Spleen (tissue), 7 donors: ENCODE data around the gene RBBP8NL.

Source experiments
- CTCF ChIP-seq, 11 experiments: fragments of 200-600 bp in 7 of 11; fragments of 450-650 bp in 4 of 11; sonication (generic) in 4 of 11; IDR thresholded peaks in 8 of 11; conservative IDR thresholded peaks in 3 of 11; 1 replicate in 7 of 11; 2 replicates in 4 of 11; pipeline versions ENCODE4 v1.4.0 to v1.8.0; 2016 to 2021; ENCODE audit warnings: antibody characterized with exemption in 11 of 11, inconsistent platforms in 4 of 11, mild to moderate bottlenecking in 1 of 11
- POLR2A ChIP-seq, 3 donors: fragments of 450-650 bp; IDR thresholded peaks; one replicate each; pipeline ENCODE4 v1.5.1; 2017; ENCODE audit warnings: antibody characterized with exemption in 3 of 3, mild to moderate bottlenecking in 1 of 3
- donor health status: DM: no; HTN: no; CAD: no; lungs with moderate emphysema.
- donor health status: DM: no; HTN: no; CAD: no.
- donor health status: DM: no; HTN: no; CAD: no.

GRCh38 chr20:62453186-62453808, 26.0 kb upstream of the RBBP8NL start:
- TF ChIP-seq CTCF (IDR thresholded peaks at IDR 0.05 in 8 of 11, conservative IDR thresholded peaks at IDR 0.05 in 3 of 11) (no peak), POLR2A (IDR thresholded peaks at IDR 0.05) (no peak)
